H1 (cell line): ENCODE measurements around the gene RBFOX1. TPM values are rescaled to one million over a fixed set of nuclear protein-coding genes. Genes with fewer than 3 reads are reported as not detected.

Source experiments
- EGR1 ChIP-seq: IDR thresholded peaks from 2 replicates; pipeline ENCODE4 v1.6.1; 2011; ENCODE audit warnings: low read depth, low read length, borderline replicate concordance
- FOSL1 ChIP-seq: IDR thresholded peaks from 2 replicates; pipeline ENCODE4 v1.6.1; 2011; ENCODE audit warnings: mild to moderate bottlenecking, low read depth, low read length, moderate library complexity; ENCODE audit not compliant: insufficient read depth
- RFX5 ChIP-seq: IDR thresholded peaks from 2 replicates; pipeline ENCODE4 v1.6.1; 2011; ENCODE audit warnings: low read depth, low read length, improper control_type of control experiment, borderline replicate concordance
- polyA plus RNA-seq, 7 experiments: library from polyadenylated mRNA; depleted of rRNA in 3 of 7; stranded (reverse) in 5 of 7; unstranded in 2 of 7; fragments of >200 nt in 5 of 7; fragments of 200-250 nt in 2 of 7; gene quantifications; 1 replicate in 5 of 7; 2 replicates in 1 of 7; 4 replicates in 1 of 7; pipeline versions ENCODE4 v1.2.1 to v1.2.3, GENCODE V29; 2011 to 2013; ENCODE audit warnings: missing spikeins in 2 of 7, mixed read lengths in 2 of 7
- total RNA-seq: library from RNA; stranded (reverse); fragmentation: NEBNext Ultra II Directional; extraction: Animal tissue kit (Norgen Biotek cat#: 25700); gene quantifications from 2 replicates; pipeline ENCODE4 v1.2.1, GENCODE V29; 2021

The RBFOX1 gene
- total and polyA plus RNA-seq, 2 of the 8 experiments (the other 6 are each of a cell fraction or from before 2014, with no cell fraction given) = 1.7 to 2.8 TPM

DNA sequence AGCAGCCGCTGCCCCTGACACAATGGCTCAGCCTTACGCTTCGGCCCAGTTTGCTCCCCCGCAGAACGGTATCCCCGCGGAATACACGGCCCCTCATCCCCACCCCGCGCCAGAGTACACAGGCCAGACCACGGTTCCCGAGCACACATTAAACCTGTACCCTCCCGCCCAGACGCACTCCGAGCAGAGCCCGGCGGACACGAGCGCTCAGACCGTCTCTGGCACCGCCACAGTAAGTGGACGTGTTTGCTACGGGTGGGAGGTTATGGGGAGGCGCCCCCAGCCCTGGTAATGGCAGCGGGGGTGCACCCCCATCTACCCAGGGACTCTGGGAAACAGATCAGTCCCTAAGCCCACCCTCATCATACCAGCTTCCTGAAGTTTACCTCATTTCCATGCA lies 185.5 kb downstream of the RBFOX1 start (continued):
- TF ChIP-seq RFX5 (no peak), FOSL1 (no peak), EGR1 (no peak)
